HEK293 (cell line): ENCODE measurements around the gene SF3A1.
"Not testable (repeated sequence)": the region's sequence is repeated elsewhere in the genome, so short reads cannot be mapped to it uniquely, and the experiment has no call there.

Source experiments
- YY1 ChIP-seq: fragments of 450-650 bp; formaldehyde crosslinking; IDR thresholded peaks from 2 replicates; pipeline ENCODE4 v1.5.1; 2018; ENCODE audit warnings: missing biosample characterization, missing genetic modification characterization
- ZNF324 ChIP-seq: fragments of 450-650 bp; formaldehyde crosslinking; IDR thresholded peaks from 2 replicates; pipeline ENCODE4 v1.5.1; 2016; ENCODE audit warnings: missing biosample characterization, missing genetic modification characterization
- ZNF423 ChIP-seq: fragments of 450-650 bp; formaldehyde crosslinking; IDR thresholded peaks from 2 replicates; pipeline ENCODE4 v1.5.1; 2016; ENCODE audit warnings: missing biosample characterization, missing genetic modification characterization
- TF ChIP-seq, protein P1 (sequence below): fragments of 450-650 bp; formaldehyde crosslinking; IDR thresholded peaks from 2 replicates; pipeline ENCODE4 v1.5.1; 2016; ENCODE audit warnings: missing biosample characterization, missing genetic modification characterization

DNA sequence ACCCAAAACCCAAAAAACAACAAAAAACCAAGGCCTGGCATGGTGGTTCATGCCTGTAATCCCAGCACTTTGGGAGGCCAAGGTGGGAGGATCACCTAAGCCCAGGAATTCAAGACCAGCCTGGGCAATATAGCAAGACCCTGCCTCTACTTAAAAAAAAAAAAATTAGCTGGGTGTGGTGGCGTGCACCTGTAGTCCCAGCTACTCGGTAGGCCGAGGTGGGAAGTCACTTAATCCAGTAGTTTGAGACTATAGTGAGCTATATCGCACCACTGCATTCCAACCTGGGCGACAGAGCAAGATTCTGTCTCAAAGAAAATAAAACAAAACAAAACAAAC, 46.0 kb upstream of the SF3A1 start:
- TF ChIP-seq ZNF423; ZNF324 (tag by site-specific recombination); YY1 (tag by site-specific recombination): not testable (repeated sequence)
- TF ChIP-seq, protein P1, sequence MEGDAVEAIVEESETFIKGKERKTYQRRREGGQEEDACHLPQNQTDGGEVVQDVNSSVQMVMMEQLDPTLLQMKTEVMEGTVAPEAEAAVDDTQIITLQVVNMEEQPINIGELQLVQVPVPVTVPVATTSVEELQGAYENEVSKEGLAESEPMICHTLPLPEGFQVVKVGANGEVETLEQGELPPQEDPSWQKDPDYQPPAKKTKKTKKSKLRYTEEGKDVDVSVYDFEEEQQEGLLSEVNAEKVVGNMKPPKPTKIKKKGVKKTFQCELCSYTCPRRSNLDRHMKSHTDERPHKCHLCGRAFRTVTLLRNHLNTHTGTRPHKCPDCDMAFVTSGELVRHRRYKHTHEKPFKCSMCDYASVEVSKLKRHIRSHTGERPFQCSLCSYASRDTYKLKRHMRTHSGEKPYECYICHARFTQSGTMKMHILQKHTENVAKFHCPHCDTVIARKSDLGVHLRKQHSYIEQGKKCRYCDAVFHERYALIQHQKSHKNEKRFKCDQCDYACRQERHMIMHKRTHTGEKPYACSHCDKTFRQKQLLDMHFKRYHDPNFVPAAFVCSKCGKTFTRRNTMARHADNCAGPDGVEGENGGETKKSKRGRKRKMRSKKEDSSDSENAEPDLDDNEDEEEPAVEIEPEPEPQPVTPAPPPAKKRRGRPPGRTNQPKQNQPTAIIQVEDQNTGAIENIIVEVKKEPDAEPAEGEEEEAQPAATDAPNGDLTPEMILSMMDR (tag by site-specific recombination), result not testable (repeated sequence)
